Measurements from ENCODE around the gene KCNQ5. TPM values are rescaled to one million over a fixed set of nuclear protein-coding genes. Genes with fewer than 3 reads are reported as not detected.

KCNQ5 gene
- total RNA-seq, 1 experiment from 2014 or later: 9.4 TPM

DNA sequence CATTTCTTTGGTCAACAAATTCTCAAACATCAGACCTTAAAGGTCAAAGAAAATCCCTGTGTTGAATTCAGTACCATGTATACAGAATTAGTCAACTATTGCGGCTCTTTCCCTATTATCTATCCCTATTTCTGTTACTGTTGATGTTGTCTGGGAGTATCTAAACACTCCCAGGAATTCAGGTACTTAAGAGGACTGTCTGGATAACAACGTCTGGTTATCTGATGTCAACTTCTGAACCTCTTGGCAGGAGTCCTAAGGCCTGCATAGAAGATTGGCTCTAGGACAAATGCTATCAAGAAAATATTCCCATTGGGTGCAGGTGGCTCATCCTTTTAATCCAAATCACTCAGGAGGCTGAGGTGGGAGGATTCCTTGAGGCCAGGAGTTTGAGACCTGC, 347.8 kb downstream of the KCNQ5 start:
- Histone ChIP-seq H3K4me1 (ENCODE audit: control insufficient read depth, insufficient read depth, low read length) (peaks cover 4% of the 10 kb centered on the region; the same call in 1 of the 2 replicates), H3K27me3 (ENCODE audit: control insufficient read depth, insufficient read depth, low read length) (no peaks in the 10 kb centered on the region), H3K4me3 (ENCODE audit: low read depth in 2 of 2, low read length in 2 of 2) (no peak overlapping the region), H3K27ac (ENCODE audit: low read length) (no peak overlapping the region), H3K36me3 (ENCODE audit: control insufficient read depth, insufficient read depth, low read length) (no peaks in the 10 kb centered on the region), H3K9me3 (ENCODE audit: control insufficient read depth, insufficient read depth, low read depth, low read length) (no peaks in the 10 kb centered on the region)
- no peak for DNase-seq (ENCODE audit: low read depth, low spot score)
- intact Hi-C loops (cut with micrococcal nuclease; ENCODE audit: unreplicated experiment): no loop called here
- ChIA-PET POLR2A (no interaction called here), CTCF (no interaction called here)
- BruUV-seq (replicated peaks): no TSS peak
- ATAC-seq: no peak; the same call in 1 of the 2 replicates
- in situ Hi-C loops (cut with HindIII; ENCODE audit: low pct_unique_long_range_greater_than_20kb, low sequenced_read_pairs): no loop called here
- TF ChIP-seq SIN3A (IDR thresholded peaks at IDR 0.05; ENCODE audit: borderline replicate concordance, insufficient read depth, low read depth, low read length): no peak
- TF ChIP-seq, protein P1, sequence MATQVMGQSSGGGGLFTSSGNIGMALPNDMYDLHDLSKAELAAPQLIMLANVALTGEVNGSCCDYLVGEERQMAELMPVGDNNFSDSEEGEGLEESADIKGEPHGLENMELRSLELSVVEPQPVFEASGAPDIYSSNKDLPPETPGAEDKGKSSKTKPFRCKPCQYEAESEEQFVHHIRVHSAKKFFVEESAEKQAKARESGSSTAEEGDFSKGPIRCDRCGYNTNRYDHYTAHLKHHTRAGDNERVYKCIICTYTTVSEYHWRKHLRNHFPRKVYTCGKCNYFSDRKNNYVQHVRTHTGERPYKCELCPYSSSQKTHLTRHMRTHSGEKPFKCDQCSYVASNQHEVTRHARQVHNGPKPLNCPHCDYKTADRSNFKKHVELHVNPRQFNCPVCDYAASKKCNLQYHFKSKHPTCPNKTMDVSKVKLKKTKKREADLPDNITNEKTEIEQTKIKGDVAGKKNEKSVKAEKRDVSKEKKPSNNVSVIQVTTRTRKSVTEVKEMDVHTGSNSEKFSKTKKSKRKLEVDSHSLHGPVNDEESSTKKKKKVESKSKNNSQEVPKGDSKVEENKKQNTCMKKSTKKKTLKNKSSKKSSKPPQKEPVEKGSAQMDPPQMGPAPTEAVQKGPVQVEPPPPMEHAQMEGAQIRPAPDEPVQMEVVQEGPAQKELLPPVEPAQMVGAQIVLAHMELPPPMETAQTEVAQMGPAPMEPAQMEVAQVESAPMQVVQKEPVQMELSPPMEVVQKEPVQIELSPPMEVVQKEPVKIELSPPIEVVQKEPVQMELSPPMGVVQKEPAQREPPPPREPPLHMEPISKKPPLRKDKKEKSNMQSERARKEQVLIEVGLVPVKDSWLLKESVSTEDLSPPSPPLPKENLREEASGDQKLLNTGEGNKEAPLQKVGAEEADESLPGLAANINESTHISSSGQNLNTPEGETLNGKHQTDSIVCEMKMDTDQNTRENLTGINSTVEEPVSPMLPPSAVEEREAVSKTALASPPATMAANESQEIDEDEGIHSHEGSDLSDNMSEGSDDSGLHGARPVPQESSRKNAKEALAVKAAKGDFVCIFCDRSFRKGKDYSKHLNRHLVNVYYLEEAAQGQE (IDR thresholded peaks at IDR 0.05; ENCODE audit: insufficient read depth in 1 of 2, low read depth in 2 of 2, low read length in 1 of 2): no peak
- no peak for TF ChIP-seq TCF7L2 (IDR thresholded peaks at IDR 0.05; ENCODE audit: low read depth, low read length)
- TF ChIP-seq POLR2AphosphoS5 (IDR thresholded peaks at IDR 0.05; ENCODE audit: low read depth, low read length): no peak
- TF ChIP-seq, protein P2, sequence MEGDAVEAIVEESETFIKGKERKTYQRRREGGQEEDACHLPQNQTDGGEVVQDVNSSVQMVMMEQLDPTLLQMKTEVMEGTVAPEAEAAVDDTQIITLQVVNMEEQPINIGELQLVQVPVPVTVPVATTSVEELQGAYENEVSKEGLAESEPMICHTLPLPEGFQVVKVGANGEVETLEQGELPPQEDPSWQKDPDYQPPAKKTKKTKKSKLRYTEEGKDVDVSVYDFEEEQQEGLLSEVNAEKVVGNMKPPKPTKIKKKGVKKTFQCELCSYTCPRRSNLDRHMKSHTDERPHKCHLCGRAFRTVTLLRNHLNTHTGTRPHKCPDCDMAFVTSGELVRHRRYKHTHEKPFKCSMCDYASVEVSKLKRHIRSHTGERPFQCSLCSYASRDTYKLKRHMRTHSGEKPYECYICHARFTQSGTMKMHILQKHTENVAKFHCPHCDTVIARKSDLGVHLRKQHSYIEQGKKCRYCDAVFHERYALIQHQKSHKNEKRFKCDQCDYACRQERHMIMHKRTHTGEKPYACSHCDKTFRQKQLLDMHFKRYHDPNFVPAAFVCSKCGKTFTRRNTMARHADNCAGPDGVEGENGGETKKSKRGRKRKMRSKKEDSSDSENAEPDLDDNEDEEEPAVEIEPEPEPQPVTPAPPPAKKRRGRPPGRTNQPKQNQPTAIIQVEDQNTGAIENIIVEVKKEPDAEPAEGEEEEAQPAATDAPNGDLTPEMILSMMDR (IDR thresholded peaks at IDR 0.05): no peak

DNA sequence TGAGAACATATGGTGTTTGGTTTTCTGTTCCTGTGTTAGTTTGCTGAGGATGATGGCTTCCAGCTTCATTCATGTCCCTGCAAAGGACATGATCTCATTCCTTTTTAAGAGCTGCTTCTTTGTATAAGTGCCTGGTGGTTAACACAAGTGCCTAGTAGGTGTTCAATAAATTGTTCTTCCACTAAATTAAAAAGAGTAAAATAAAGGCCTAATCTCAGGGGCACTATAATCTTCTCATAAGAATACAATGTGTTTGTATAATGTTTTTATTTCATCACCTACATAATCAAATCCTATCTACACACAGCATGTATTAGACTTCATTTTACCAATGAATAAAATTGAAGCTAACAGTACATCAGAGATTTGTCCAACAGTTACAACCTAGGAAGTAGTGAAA, 350.7 kb downstream of the KCNQ5 start:
- POLR2A ChIA-PET: no interaction called here
- H3K9me3 ChIP-seq (ENCODE audit: control insufficient read depth, insufficient read depth, low read depth, low read length): no peaks in the 10 kb centered on the region
- ATAC-seq: no peak
- no peaks in the 10 kb centered on the region for H3K36me3 ChIP-seq (ENCODE audit: control insufficient read depth, insufficient read depth, low read length)
- H3K4me3 ChIP-seq (ENCODE audit: low read depth in 2 of 2, low read length in 2 of 2): no peak overlapping the region
- peaks cover 4% of the 10 kb centered on the region; the same call in 1 of the 2 replicates for H3K4me1 ChIP-seq (ENCODE audit: control insufficient read depth, insufficient read depth, low read length)
- no TSS peak for BruUV-seq (replicated peaks)
- in situ Hi-C loops (cut with HindIII; ENCODE audit: low pct_unique_long_range_greater_than_20kb, low sequenced_read_pairs) (no loop called here), intact Hi-C loops (cut with micrococcal nuclease; ENCODE audit: unreplicated experiment) (no loop called here)
- no peaks in the 10 kb centered on the region for H3K27me3 ChIP-seq (ENCODE audit: control insufficient read depth, insufficient read depth, low read length)
- CTCF ChIA-PET: no interaction called here
- no peak for DNase-seq (ENCODE audit: low read depth, low spot score)
- no peak for TF ChIP-seq POLR2AphosphoS5 (IDR thresholded peaks at IDR 0.05; ENCODE audit: low read depth, low read length)
- TF ChIP-seq TCF7L2 (IDR thresholded peaks at IDR 0.05; ENCODE audit: low read depth, low read length): no peak
- TF ChIP-seq, protein P2 (IDR thresholded peaks at IDR 0.05): no peak
- TF ChIP-seq, protein P1 (IDR thresholded peaks at IDR 0.05; ENCODE audit: insufficient read depth in 1 of 2, low read depth in 2 of 2, low read length in 1 of 2): no peak
- no peak for TF ChIP-seq SIN3A (IDR thresholded peaks at IDR 0.05; ENCODE audit: borderline replicate concordance, insufficient read depth, low read depth, low read length)
- H3K27ac ChIP-seq (ENCODE audit: low read length): no peak overlapping the region

Measured in Panc1 (cell line).